ENCODE results near the gene TFPT.

Gene TFPT

GRCh38 chr19:54149021-54149812 lies 33.8 kb upstream of the TFPT start:
- no peak for DNase-seq (ENCODE audit: low read depth in 2 of 2)

- DNase-seq (ENCODE audit: low read depth in 2 of 2) = no peak
Observed at GRCh38 chr19:54148158-54148557, 32.7 kb upstream of the TFPT start.

- DNase-seq (ENCODE audit: low read depth in 2 of 2) = no peak
Observed at GRCh38 chr19:54147676-54148075, 32.2 kb upstream of the TFPT start.

- no peak for DNase-seq (ENCODE audit: low read depth in 2 of 2)
Observed at GRCh38 chr19:54145541-54146158, 30.2 kb upstream of the TFPT start.

GRCh38 chr19:54142166-54142780 lies 26.8 kb upstream of the TFPT start:
- no peak for DNase-seq (ENCODE audit: low read depth in 2 of 2)

- no peak for DNase-seq (ENCODE audit: low read depth in 2 of 2)
Observed at GRCh38 chr19:54141356-54141755, 25.9 kb upstream of the TFPT start.

- DNase-seq (ENCODE audit: low read depth in 2 of 2) = no peak
Observed at GRCh38 chr19:54138489-54139256, 23.2 kb upstream of the TFPT start.

- no peak for DNase-seq (ENCODE audit: low read depth in 2 of 2)
Observed at GRCh38 chr19:54137699-54138488, 22.4 kb upstream of the TFPT start, which contains the start of gene CNOT3. TSS of gene CNOT3 (plus strand) at chr19:54137762. CDS start at chr19:54142979, 5,217 bp downstream.

- DNase-seq (ENCODE audit: low read depth in 2 of 2) = peak; percentile 96 to 97
Observed at GRCh38 chr19:54136864-54137698, 21.6 kb upstream of the TFPT start.

GRCh38 chr19:54136086-54136863 lies 20.8 kb upstream of the TFPT start:
- DNase-seq (ENCODE audit: low read depth in 2 of 2) = no peak

- DNase-seq (ENCODE audit: low read depth in 2 of 2) = no peak
Observed at GRCh38 chr19:54133957-54134590, 18.6 kb upstream of the TFPT start.

- DNase-seq (ENCODE audit: low read depth in 2 of 2) = no peak
Observed at GRCh38 chr19:54133312-54133956, 18.0 kb upstream of the TFPT start.

- no peak for DNase-seq (ENCODE audit: low read depth in 2 of 2)
Observed at GRCh38 chr19:54129617-54129996, 14.2 kb upstream of the TFPT start.

- DNase-seq (ENCODE audit: low read depth in 2 of 2) = no peak
Observed at GRCh38 chr19:54128796-54129616, 13.5 kb upstream of the TFPT start.

- DNase-seq (ENCODE audit: low read depth in 2 of 2) = no peak
Observed at GRCh38 chr19:54128441-54128725, 12.9 kb upstream of the TFPT start.

GRCh38 chr19:54127688-54128440 lies 12.4 kb upstream of the TFPT start:
- no peak for DNase-seq (ENCODE audit: low read depth in 2 of 2)

GRCh38 chr19:54125713-54126112 lies 10.3 kb upstream of the TFPT start:
- no peak for DNase-seq (ENCODE audit: low read depth in 2 of 2)

Data from stimulated activated CD4-positive, alpha-beta T cell treated with anti-CD3 and anti-CD28 coated beads, Interleukin-12 subunit alpha, Interleukin-12 subunit beta, amount 100 ng/mL, for 24 hours (primary cell).